Ramos (cell line): ENCODE measurements around the gene MTCH2.

Experiments used
- in situ Hi-C: fragments of 300-500 bp; cut with MboI; formaldehyde crosslinking; loops from one replicate; pipeline ENCODE4 v1.14.3; 2022; ENCODE audit warnings: low sequenced_read_pairs; ENCODE audit not compliant: unreplicated experiment

The MTCH2 gene

DNA sequence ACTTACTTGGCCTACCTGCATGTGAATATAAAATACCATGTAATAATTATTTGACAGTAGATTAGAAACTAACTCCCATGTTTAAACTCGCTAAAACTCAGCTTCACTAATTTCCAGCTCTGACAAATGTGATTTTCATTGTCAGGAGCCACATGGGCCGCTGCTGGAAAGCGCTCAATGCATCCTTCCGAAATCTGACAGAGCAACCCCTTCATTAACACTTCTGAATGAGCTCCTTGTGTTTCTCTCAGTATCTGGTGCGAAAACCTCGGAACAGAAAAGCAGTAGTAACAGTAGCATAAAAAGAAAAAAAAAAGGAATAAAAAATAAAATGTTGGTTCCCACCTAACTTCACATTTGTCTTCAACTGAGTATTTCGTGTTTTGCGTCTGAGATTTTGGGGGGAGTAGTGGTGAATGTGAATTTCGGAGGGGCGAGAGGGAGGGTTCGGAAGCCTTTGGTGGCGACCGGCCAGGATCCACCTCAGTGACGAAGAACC, 710 bp downstream of the MTCH2 start:
- in situ Hi-C loops = loop anchor here (25.0 kb wide), 1 partner anchor 96 kb away; no protein-coding TSS in a partner anchor

DNA sequence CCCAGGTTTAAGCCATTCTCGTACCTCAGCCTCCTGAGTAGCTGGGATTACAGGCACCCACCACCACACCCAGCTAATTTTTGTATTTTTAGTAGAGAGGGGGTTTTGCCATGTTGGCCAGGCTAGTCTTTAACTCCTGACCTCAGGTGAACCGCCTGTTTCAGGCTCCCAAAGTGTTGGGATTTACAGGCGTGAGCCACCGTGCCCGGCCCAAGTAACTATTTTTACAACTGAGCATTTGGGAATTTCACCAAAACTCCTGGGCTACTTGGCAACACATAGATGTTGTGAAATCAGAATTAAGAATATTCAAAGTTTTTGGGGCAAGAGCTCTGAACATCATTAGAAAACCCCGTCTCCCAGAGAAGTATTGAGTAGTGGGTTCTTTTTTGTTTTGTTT, 1.9 kb downstream of the MTCH2 start:
- in situ Hi-C loops = loop anchor here (25.0 kb wide), 1 partner anchor 97 kb away; no protein-coding TSS in a partner anchor

DNA sequence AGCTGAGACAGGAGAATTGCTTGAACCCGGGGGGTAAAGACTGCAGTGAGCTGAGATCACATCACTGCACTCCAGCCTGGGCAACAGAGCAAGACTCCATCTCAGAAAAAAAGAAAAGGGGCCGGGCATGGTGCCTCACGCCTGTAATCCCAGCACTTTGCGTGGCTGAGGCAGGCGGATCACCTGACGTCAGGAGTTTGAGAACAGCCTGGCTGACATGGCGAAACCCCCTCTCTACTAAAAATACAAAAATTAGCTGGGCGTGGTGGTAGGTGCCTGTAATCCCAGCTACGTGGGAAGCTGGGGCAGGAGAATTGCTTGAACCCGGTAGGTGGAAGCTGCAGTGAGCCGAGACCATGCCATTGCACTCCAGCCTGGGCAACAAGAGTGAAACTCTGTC, 6.0 kb downstream of the MTCH2 start:
- in situ Hi-C loops = loop anchor here (25.0 kb wide), 1 partner anchor 101 kb away; no protein-coding TSS in a partner anchor

DNA sequence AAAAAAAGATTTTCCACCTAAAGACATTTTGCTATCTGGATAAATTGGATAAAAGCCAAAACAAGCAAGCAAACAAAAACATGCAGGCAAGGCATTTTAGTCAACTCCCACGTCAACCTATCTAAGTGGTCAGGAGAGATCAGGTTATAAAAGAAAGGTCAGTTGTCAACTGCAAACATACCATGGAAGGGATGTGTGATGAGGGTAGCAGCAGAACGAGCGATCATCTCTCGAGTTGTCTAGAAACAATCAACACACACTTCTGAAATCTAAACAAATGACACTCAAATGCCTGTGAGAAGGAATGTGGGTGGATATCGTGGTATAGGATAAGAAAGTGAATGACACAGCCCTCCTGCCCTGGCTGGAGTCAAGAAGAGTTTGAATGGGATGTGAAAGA, 10.9 kb downstream of the MTCH2 start:
- in situ Hi-C loops = loop anchor here (25.0 kb wide), 1 partner anchor 106 kb away; no protein-coding TSS in a partner anchor

DNA sequence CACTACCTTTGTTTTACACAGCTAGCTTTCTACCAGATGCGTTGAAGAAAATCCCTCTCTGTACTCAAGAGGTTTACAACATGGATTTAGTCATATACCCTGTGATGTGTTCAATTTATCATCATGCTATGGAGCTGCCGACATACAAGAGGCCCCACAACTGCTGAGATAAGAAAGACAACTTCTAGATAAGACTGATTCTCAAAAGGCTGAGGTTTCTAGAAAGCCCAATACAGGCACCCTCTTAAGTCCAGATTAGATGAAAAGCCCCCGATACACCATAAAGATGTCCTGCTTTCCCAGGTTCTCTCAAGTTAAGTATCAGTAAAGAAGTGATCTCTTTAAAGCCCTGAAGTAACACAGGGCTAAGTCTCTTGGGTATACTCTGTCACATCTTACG, 14.3 kb downstream of the MTCH2 start:
- in situ Hi-C loops = loop anchor here (25.0 kb wide), 1 partner anchor 109 kb away; no protein-coding TSS in a partner anchor

DNA sequence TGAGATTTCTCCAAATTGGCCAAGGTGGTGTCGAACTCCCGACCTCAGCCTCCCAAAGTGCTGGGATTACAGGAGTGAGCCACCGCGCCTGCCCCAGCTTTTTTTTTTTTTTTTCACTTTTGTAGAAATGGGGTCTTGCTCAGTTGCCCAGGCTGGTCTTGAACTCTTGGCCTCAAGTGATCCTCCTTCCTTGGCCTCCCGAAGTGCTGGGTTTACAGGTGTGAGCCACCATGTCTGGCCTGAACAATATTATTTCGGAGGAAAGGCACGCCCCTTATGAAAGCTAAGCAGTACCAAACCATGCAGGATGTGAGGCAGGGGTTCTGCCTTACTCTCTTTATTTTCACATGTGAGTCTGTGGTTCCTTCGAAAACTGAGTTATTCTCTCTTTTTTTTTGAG, 16.1 kb downstream of the MTCH2 start:
- in situ Hi-C loops = loop anchor here (25.0 kb wide), 1 partner anchor 111 kb away; no protein-coding TSS in a partner anchor

DNA sequence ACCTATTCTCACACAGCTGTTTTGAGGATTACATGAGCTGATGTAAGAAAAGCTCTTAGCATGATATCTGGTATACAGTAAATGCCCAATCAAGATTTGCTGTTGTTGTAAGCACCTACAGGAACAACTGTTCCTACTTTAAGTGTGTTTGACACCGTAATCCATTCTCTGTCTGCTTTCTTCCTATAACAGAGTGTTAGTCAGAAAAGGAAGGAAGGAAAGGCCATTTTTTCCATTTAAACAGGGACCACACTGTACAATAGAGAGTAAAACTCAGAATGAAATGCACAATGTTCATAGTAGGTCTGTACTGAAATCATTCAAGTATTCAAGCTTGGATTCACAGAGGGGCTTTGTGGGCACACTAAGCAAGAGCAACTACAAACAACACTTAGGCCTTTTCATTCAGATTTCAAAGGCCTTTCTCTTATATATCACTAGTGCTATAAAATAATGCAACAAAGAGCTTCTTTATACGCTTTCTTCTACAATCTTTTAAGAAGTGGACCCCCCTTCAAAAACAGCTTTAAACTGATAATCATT, 21.5 kb downstream of the MTCH2 start:
- in situ Hi-C loops = no loop called here

GRCh38 chr11:47617417-47617809, 24.9 kb downstream of the MTCH2 start:
- in situ Hi-C loops = no loop called here

GRCh38 chr11:47616726-47617416, 25.5 kb downstream of the MTCH2 start:
- in situ Hi-C loops = no loop called here

GRCh38 chr11:47615249-47615648, 27.1 kb downstream of the MTCH2 start:
- in situ Hi-C loops = no loop called here

GRCh38 chr11:47611348-47611794, 31.0 kb downstream of the MTCH2 start:
- in situ Hi-C loops = no loop called here

DNA sequence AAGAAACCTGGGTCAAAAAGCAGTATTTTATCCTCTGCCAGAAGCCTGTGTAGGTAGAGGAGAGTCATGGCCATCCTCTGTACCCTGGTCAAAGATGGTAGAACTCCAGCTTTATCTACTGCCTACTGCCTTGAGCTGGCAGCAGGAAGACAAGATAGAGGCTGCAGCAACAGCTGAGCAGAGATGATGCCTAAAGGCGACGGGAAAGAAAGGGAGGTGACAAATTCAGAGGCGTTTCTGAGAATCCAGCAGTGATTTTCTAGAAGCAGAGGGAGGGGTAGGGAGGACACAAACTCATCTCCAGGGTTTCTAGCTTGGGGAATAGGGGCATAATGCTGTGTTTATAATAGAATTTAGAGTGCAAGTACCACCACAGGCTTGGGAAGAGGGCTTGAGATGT, 32.7 kb downstream of the MTCH2 start:
- in situ Hi-C loops = no loop called here

- in situ Hi-C loops = no loop called here
These were observed 35.0 kb downstream of the MTCH2 start for GRCh38 chr11:47607380-47607779.

DNA sequence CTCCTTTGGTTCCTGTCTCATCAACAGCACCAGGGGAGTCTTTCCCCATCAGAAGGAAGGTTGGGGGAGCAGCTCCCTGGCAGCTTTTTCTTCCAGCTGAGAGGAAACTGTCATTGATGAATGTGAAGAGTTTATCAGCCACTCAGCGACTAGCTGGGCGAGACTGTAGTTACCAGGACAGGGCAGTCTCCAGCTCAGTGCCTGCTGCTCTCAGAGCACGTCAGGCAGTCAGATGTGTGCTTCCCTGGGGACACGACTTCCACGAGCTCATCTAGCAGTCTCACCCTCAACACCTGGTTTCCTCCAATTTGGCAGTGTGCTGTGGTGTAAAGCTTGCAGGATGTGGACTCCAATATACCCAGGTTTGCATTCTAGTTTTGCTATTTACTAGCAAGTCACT, 35.6 kb downstream of the MTCH2 start:
- in situ Hi-C loops = no loop called here

DNA sequence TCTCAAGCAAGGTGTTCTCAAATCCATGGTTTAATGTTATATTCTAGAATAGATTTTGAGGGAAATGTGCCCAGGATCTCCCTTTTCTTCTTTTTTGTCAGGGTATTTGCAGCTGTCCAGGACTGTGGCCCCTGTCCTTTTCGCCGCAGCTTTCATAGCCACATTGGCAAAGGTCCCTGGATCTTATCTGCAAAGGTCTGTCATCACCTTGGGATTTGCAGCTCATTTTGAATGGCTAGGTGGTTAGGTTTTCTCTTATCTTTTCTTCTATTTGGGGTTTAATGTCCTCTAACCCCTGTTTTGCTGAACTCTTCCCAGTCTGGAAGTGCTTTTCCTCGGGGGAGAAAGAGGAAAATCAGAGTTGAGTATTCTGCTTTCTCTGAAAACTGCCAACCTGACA, 36.4 kb downstream of the MTCH2 start:
- in situ Hi-C loops = no loop called here

GRCh38 chr11:47603295-47603694, 39.1 kb downstream of the MTCH2 start:
- in situ Hi-C loops = no loop called here

DNA sequence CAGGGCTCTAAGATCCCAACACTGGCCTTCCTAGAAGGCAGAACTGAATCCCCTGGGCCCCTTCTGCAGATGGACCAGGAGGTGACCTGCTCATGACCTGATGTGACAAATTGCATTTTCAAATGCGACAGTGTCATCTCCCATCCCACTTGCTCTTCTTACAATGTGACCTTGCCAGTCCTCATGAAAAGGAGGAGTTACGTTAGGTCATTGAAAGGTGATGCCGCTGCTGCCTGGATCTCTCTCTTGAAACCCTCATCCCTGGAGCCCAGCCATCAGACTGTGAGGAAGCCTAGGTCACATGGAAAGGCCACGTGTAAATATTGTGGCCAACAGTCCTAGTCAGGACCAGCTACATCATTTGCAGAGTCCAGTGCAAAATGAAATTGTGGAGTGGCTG, 42.5 kb downstream of the MTCH2 start:
- in situ Hi-C loops = no loop called here

DNA sequence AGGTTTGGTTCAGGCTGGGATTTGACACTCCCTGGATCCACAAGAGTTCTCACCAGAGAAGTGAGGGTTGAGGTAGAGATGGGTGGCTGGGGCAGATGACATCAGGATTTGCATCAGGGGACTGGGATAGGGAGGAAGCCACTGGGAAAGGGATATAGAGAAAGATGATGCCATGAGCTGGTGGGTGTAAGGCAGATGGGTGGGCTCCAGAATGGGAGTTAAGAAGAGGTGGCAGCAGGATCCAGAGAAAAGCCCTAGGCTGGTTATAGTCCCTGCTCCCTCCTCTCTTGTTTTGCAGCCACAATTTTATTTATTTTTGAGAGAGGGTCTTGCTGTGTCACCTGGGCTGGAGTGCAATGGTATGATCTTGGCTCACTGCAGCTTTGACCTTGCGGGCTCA, 46.4 kb downstream of the MTCH2 start:
- in situ Hi-C loops = no loop called here

DNA sequence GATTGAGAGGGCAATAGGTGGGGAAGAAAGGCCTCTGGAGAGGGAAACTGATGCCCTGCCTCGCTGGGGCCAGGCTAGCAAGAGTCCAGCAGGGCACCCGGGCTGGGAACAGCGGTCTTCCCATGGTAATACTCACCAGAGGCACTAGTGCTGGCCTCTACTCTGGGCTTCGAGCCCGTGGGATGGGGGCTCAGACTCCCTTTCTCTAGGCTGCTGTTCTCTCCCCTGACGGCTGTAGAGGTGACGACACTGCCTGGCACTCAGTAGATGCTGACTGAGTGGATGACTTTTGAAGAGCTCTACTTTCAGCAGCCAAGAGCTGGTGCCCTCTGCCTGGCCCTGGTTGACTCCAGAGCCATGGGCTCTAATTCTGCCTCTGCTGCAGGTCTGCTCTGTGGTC, 47.3 kb downstream of the MTCH2 start:
- in situ Hi-C loops = no loop called here

- in situ Hi-C loops = no loop called here
These were observed 48.2 kb downstream of the MTCH2 start, which contains the start of gene C1QTNF4 for GRCh38 chr11:47593934-47594855. C1QTNF4 (minus strand) TSS chr11:47594411; CDS start chr11:47590810, 3,601 bp downstream.
